HepG2 (cell line): ENCODE measurements around the gene CBX2.

ENCODE experiments used
- CEBPB ChIP-seq: IDR thresholded peaks from 2 replicates; pipeline ENCODE4 v1.6.1; 2011; ENCODE audit warnings: low read depth, low read length, improper control_type of control experiment, borderline replicate concordance
- FOXK2 ChIP-seq: fragments of 450-650 bp; IDR thresholded peaks from 2 replicates; pipeline ENCODE4 v1.6.1; 2016
- NR3C1 ChIP-seq: sonication (generic); formaldehyde crosslinking; IDR thresholded peaks from 2 replicates; pipeline ENCODE4 v1.4.0; 2020; ENCODE audit warnings: missing genetic modification reagents
- PATZ1 ChIP-seq: sonication (generic); formaldehyde crosslinking; IDR thresholded peaks from 2 replicates; pipeline ENCODE4 v1.4.0; 2020; ENCODE audit warnings: missing genetic modification reagents
- PHF20 ChIP-seq: sonication (generic); formaldehyde crosslinking; IDR thresholded peaks from 2 replicates; pipeline ENCODE4 v1.5.0; 2020; ENCODE audit warnings: mild to moderate bottlenecking, missing genetic modification reagents
- TBL1XR1 ChIP-seq: fragments of 150-350 bp; IDR thresholded peaks from 2 replicates; pipeline ENCODE4 v1.6.1; 2014; ENCODE audit warnings: borderline replicate concordance, low read length; ENCODE audit not compliant: partially characterized antibody
- YY1 ChIP-seq: IDR thresholded peaks from 2 replicates; pipeline ENCODE4 v1.6.1; 2011; ENCODE audit warnings: low read length, low read depth, moderate library complexity, mild to moderate bottlenecking; ENCODE audit not compliant: insufficient read depth, insufficient replicate concordance
- ZBTB7A ChIP-seq: sonication (generic); formaldehyde crosslinking; IDR thresholded peaks from 2 replicates; pipeline ENCODE4 v1.8.0; 2022; ENCODE audit warnings: mild to moderate bottlenecking, missing genetic modification reagents
- ZNF563 ChIP-seq: sonication (generic); formaldehyde crosslinking; IDR thresholded peaks from 2 replicates; pipeline ENCODE4 v1.8.0; 2022; ENCODE audit warnings: mild to moderate bottlenecking, moderate library complexity, missing genetic modification reagents
- ZSCAN21 ChIP-seq: sonication (generic); formaldehyde crosslinking; IDR thresholded peaks from 2 replicates; pipeline ENCODE4 v1.8.0; 2022; ENCODE audit warnings: mild to moderate bottlenecking, missing genetic modification reagents, moderate library complexity, borderline replicate concordance
- TF ChIP-seq, protein P1 (sequence below): sonication (generic); formaldehyde crosslinking; IDR thresholded peaks from 2 replicates; pipeline ENCODE4 v1.5.0; 2020; ENCODE audit warnings: missing genetic modification reagents
- TF ChIP-seq, protein P2 (sequence below): sonication (generic); formaldehyde crosslinking; IDR thresholded peaks from 2 replicates; pipeline ENCODE4 v1.8.1; 2023; ENCODE audit warnings: mild to moderate bottlenecking, inconsistent platforms, moderate library complexity, missing genetic modification reagents, borderline replicate concordance

DNA sequence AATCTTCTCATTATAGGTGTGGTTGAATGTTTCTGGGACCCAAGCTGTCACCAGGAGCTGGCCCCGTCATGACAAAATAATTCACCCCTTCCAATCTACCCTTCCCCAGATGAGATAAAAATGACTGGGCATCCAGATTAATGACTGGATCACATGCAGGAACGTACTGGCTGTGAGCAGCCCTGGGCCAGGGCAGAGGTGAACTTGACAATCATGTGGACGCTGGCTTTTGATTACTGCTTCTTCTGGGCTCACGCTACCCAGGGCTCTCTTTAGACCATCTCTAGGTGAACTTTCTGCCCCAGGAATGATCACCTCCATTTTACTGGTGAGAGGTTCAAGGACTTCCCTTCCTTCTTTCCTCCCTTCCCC lies 43.0 kb downstream of the CBX2 start:
- TF ChIP-seq TBL1XR1: no peak
- no peak for TF ChIP-seq ZNF563 (CRISPR knock-in tag)
- TF ChIP-seq ZBTB7A: no peak
- TF ChIP-seq, protein P1, sequence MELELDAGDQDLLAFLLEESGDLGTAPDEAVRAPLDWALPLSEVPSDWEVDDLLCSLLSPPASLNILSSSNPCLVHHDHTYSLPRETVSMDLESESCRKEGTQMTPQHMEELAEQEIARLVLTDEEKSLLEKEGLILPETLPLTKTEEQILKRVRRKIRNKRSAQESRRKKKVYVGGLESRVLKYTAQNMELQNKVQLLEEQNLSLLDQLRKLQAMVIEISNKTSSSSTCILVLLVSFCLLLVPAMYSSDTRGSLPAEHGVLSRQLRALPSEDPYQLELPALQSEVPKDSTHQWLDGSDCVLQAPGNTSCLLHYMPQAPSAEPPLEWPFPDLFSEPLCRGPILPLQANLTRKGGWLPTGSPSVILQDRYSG: no peak
- TF ChIP-seq, protein P2, sequence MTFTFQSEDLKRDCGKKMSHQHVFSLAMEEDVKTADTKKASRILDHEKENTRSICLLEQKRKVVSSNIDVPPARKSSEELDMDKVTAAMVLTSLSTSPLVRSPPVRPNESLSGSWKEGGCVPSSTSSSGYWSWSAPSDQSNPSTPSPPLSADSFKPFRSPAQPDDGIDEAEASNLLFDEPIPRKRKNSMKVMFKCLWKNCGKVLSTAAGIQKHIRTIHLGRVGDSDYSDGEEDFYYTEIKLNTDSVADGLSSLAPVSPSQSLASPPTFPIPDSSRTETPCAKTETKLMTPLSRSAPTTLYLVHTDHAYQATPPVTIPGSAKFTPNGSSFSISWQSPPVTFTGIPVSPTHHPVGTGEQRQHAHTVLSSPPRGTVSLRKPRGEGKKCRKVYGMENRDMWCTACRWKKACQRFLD: no peak; the same call in 1 of the 2 replicates
- TF ChIP-seq PATZ1 (CRISPR knock-in tag): no peak
- no peak for TF ChIP-seq YY1
- no peak for TF ChIP-seq PHF20 (CRISPR knock-in tag)
- no peak for TF ChIP-seq FOXK2
- no peak for TF ChIP-seq CEBPB
- TF ChIP-seq NR3C1: no peak
- no peak for TF ChIP-seq ZSCAN21 (CRISPR knock-in tag)
